Embryonic facial prominence (tissue), 1 donor: ENCODE results near the gene SMURF2.
A peak's percentile ranks its signal among the peaks of the same experiment; 100 is the strongest.

Experiments
- DNase-seq: peaks from one replicate; pipeline ENCODE4 v3.0.0-alpha.2; 2016; ENCODE audit errors: extremely low spot score

The SMURF2 gene

GRCh38 chr17:64538508-64539130, 123.5 kb downstream of the SMURF2 start:
- no peak for DNase-seq

DNA sequence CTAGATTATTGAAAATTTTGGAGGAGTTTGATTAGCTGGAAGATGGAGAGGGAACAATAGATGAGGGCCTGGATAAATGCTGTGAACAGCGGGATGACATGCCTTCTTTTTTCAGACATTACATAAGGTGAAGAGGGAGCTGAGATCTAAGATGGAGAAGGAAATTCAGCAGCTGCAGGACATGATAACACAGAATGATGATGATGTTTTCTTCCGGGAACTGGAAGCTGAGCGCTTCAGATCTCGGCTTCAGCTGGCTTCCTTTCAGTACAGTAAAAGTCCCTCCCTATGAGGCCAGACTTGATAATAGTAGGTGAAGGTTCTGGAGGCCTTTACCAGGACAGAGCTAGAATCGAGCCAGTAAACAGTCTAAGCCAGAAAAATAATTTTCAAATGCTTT, 124.6 kb downstream of the SMURF2 start:
- DNase-seq = no peak

DNA sequence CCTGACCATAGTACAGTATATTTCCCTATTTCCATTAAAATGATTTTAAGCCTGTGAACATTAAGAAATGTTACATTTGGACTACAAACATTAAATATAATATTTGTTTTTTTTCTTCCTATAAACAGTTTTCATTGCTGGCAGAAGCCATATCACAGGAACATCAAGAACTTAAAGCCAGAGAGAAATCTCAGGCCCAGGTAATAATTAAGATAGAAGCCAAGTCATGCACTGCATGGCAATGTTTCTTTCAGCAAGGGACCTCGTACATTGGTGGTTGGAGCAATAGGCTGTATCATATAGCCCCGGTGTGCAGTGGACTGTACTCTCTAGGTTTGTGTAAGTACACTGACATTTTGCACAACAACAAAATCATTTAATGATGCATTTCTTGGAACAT, 125.2 kb downstream of the SMURF2 start:
- no peak for DNase-seq

GRCh38 chr17:64535357-64535756, 126.8 kb downstream of the SMURF2 start:
- DNase-seq = no peak

GRCh38 chr17:64534187-64534586, 127.9 kb downstream of the SMURF2 start:
- DNase-seq = no peak

- DNase-seq = no peak
Observed at GRCh38 chr17:64533784-64534183, 128.3 kb downstream of the SMURF2 start.

DNA sequence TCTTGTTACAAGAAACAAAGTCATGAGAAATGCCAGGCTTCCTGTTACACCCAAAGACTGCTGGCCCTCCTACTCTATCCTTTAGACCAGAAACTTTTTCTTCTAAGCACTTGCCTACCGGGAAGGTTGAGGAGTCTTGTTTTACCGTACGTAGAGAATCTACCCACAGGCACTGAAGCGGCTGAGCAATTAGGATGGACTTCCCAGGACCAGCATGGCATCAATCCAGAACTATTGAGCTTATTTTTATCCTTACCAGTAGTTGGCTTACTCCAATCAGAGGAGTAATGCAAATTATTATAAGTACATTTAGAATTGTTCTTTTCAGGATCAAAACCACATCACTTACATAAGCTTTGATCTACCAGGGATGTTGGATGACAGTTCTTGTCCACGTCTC, 129.7 kb downstream of the SMURF2 start:
- DNase-seq = no peak

DNA sequence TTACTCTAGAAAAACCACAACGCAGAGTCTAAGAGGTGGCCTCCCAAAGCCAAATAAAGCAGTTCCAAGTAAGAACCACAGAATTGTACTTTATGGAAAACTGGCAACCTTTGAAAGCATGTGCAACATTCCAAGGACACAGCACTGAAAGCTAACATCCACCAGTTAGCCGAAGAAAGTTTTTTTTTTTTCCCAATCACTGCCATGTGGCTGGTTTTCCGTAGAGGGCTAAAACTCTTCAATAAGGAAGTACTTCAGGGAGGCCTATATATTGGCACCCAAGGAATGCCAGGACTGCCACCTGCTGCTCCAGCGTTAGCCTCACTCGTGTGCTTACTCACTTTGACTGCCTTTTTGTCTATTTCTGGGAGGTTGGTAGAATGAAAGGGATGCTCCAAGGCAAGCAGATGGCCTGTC, 130.1 kb downstream of the SMURF2 start:
- no peak for DNase-seq

GRCh38 chr17:64529221-64529620, 132.9 kb downstream of the SMURF2 start:
- no peak for DNase-seq

DNA sequence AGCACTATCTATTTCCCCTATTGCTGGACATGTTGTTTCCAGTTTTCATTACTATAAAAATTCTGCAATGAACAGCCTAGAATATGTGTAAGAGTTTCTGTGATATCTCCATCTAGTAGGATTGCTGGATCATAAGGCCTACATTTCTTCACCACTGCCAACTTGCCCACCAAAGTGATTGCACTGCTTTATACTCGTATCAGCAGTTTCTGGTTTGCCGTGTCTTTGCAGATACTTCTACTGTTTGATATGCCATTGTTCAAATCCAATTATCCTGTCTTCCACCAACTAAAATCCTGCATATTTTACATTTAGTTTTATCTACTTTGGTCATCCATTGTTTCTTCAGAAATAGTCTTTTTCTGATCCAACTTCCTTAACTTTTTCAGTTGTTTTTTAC, 134.2 kb downstream of the SMURF2 start:
- DNase-seq = no peak

DNA sequence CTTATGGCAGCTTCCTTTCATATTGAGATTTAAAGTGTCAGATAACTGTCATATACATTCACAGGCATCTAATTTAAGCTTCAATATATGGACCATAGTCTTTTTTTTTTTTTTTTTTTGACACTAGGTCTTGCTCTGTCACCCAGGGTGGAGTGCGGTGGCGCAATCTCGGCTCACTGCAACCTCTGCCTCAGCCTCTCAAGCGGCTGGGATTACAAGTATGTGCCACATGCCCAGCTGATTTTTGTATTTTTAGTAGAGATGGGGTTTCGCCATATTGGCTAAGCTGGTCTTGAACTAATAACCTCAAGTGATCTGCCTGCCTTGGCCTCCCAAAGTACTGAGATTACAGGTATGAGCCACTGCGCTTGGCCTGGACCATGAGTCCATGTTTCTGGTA, 141.7 kb downstream of the SMURF2 start:
- no peak for DNase-seq

DNA sequence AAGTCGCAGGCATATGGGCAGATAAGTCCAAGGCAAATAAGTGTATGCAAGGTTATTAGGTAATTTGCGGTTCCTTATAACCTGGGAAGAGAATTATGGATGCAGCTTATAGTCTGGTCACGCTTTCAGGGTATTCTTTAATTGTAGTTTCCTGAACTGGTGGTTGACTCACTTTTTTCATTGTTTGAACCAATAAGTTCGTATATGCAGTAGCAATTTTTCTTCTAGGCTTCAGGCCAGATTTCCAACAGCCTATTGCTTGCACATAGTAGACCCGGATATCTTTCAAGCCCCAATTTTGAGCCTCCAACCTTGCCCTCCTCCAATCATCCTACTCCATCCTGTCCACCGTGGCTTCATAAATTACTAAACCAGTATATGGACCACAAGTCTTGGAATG, 142.5 kb downstream of the SMURF2 start:
- DNase-seq = no peak

DNA sequence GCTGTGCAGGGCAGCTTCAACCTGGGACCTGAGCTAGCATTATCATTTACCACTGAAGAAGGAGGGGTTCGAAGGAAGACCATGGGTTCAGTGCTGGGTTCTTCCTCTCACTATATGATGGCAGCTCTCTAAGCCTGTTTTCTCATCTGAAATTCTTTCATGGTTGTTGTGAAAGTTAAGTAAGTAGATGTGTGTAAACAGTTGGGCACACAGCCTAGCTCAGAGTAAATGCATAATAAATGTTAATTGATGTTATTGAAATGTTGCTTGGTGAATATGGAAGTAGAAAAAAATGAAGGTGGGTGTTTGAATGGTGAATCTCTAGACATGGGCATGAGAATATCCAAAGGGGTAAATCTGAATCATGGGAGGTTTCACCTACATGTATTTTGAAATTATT, 146.3 kb downstream of the SMURF2 start:
- DNase-seq = no peak

DNA sequence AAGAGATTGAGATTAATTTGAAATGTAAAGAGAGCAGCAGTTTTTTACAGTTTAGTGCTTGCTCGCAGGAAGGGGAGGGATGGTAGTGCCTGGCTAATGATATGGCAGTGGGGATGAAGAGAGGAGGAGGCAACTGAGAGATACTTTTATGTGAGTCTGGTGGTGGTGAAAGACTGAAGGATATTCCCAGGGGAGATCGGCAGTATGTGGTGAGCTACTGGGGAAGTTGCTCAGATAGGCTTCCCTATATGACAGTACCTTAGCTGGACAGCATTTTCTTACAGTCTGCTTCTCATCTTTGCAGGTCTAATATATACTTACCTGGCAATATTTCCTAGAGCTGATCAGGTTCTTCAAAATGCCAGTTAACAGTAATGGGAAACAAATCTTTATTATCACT, 146.7 kb downstream of the SMURF2 start:
- DNase-seq = no peak

DNA sequence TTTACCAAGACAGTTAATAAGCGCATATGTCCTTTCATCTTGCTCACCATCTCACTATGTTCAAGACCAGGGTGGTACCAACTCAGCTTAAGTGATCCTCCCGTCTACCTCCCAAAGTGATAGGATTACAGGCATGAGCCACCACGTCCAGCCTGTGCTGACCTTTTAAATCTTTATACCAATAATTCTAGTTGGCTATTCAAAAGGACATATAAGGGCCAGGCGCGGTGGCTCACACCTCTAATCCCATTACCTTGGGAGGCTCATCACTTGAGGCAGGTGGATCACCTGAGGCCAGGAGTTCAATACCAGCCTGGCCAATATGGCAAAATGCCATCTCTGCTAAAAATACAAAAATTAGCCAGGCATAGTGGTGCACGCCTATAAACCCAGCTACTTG, 152.9 kb downstream of the SMURF2 start:
- DNase-seq = no peak

- DNase-seq = no peak
Observed at GRCh38 chr17:64508683-64509082, 153.4 kb downstream of the SMURF2 start.

GRCh38 chr17:64507413-64507782, 154.7 kb downstream of the SMURF2 start:
- peak; percentile 86 for DNase-seq

DNA sequence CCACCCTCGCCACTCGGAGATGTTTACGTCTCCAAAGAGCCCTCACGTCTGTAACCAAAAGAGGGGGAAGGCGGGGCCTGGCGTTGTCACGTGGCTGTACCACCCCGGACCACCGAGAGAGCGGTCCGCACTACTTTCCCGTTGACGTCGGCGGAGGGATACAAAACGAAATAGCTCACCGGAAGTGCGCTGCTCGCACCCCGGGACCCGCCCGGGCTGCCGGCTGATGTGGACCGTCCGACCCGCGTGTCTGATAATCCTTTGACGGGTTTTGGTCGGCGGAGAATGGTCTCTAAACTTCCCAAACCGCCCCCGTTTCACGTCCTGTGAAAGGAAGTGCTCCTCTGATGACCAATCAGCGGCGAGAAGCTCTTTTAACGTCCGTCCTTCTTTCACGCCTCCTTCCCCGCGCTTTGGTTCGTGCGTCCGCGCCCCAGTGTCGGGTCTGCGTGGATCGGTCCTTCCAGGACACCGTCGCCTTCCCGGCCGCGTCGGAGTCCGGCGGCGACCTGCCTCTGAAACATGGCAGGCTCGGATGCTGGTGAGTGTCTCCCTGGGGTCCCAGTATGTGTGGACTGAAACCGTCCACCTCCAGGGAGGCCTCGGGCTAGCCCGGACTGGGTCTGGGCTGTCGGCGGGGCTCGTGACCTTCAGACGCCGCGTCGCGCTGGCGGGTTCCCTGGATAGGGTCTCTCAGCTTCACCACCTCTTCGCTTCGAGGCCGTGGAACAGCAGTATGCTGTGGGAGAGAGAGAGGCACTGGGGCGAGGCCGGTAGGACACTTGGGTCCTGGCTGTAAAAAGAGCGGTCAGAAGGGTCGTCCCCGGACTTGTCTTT, 155.3 kb downstream of the SMURF2 start, which contains the start of gene CEP95:
TSS of gene CEP95 (plus strand) at position 402 of the 837 bp plus-strand sequence. CDS start at position 523, 121 bp downstream.
- DNase-seq = peak; percentile 97

- DNase-seq = peak; percentile 96
Observed at GRCh38 chr17:64506201-64506575, 155.9 kb downstream of the SMURF2 start, which contains the start of gene DDX5. DDX5 (minus strand) TSS chr17:64506289; CDS start chr17:64506119, 170 bp downstream.

DNA sequence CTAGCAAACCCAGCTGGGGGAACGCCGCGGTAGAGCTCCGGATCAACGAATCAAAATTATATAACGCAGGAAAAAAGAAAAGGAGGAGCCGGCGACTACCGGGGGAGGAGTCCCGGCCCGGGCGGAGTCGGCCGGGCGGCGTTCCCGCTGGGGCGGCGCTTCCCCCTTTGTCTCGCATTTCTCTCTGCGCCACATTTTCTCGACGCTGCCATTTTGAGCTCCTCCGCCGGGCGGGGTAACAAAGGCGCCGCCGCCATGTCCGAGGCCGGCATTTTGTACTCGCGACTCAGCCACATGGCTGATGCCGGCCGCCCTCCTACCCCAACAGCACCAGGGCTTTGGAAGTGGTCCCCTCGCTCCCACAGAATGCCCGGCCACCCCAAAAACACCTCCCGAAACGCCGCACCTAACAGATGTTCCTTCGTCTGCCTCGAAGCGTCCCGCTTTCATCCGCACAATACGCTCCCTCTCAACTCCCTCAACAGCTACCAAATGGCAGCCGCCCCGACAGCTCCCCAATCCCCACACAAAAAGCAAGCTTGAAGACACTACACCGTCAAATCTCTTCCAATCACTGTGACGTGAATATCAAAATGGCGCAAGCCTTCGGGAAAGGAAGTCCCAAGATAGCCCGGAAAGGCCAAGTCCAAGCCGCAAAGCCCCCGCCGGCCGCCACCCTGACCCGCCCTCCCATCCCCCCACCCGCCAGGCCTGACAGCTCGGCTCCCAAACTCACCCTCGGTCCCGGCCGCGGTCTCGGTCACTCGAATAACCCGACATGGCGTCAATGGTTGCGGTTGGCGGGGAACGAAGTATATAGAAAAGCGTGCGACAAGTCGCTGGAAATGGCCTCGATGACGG, 156.5 kb downstream of the SMURF2 start:
- DNase-seq = peak; percentile 92

- no peak for DNase-seq
Observed at GRCh38 chr17:64504769-64505339, 157.3 kb downstream of the SMURF2 start.
